Brain microvascular endothelial cell (primary cell): ENCODE results near the gene SLC38A6.

Experiments used
- DNase-seq: peaks from one replicate; pipeline ENCODE4 v3.0.0-alpha.2; 2020
- H3K27ac ChIP-seq: fragments of 250-450 bp; sonication (Bioruptor Pico); 2 replicates; pipeline ENCODE4 v1.5.1; 2020; ENCODE audit warnings: mild to moderate bottlenecking, moderate library complexity
- H3K27me3 ChIP-seq: fragments of 250-450 bp; sonication (Bioruptor Pico); replicated peaks from 2 replicates; pipeline ENCODE4 v1.5.1; 2020; ENCODE audit warnings: mild to moderate bottlenecking
- H3K36me3 ChIP-seq: fragments of 250-450 bp; sonication (Bioruptor Pico); replicated peaks from 2 replicates; pipeline ENCODE4 v1.5.1; 2020; ENCODE audit warnings: mild to moderate bottlenecking
- H3K4me3 ChIP-seq: 2 replicates; pipeline ENCODE4 v1.5.1; 2011; ENCODE audit warnings: low read depth, mild to moderate bottlenecking, control low read depth, low read length, moderate library complexity
- in situ Hi-C: cut with HindIII; loops from 2 replicates; pipeline ENCODE4 v1.10.0; 2017; ENCODE audit warnings: low sequenced_read_pairs, low pct_ligation_motif_present
- TF ChIP-seq, protein P1 (sequence below): IDR thresholded peaks from 2 replicates; pipeline ENCODE4 v1.5.1; 2011; ENCODE audit warnings: low read depth, mild to moderate bottlenecking, moderate library complexity, low read length, control low read depth, inconsistent platforms; ENCODE audit errors: missing control alignments

Gene SLC38A6

DNA sequence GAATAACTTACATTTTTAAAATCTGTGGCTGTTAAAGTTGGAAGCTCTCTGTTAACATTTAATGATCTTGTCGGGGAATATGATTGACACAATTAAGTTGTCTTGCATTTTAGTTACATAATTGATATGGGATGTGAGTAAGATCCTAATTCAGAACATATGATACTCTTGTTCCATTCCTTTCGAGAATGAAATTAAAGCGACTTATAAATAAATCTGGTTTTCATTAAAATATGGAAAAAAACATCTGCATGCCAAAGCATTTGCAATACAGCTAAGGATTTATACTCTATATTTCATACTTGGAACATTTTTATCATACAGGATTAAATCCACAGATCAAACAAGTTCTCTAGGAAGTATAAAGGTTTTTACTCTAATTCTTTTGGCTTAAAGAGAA lies 52.0 kb downstream of the SLC38A6 start:
- no peaks in the 10 kb centered on the region for H3K36me3 ChIP-seq
- H3K4me3 ChIP-seq, result no peak overlapping the region
- H3K27ac ChIP-seq, result no peak overlapping the region
- no peak for DNase-seq
- in situ Hi-C loops, result loop anchor here (25.0 kb wide), 1 partner anchor 396 kb away; the partner anchor contains the start of gene SIX1
- H3K27me3 ChIP-seq, result no peaks in the 10 kb centered on the region
- TF ChIP-seq, protein P1, sequence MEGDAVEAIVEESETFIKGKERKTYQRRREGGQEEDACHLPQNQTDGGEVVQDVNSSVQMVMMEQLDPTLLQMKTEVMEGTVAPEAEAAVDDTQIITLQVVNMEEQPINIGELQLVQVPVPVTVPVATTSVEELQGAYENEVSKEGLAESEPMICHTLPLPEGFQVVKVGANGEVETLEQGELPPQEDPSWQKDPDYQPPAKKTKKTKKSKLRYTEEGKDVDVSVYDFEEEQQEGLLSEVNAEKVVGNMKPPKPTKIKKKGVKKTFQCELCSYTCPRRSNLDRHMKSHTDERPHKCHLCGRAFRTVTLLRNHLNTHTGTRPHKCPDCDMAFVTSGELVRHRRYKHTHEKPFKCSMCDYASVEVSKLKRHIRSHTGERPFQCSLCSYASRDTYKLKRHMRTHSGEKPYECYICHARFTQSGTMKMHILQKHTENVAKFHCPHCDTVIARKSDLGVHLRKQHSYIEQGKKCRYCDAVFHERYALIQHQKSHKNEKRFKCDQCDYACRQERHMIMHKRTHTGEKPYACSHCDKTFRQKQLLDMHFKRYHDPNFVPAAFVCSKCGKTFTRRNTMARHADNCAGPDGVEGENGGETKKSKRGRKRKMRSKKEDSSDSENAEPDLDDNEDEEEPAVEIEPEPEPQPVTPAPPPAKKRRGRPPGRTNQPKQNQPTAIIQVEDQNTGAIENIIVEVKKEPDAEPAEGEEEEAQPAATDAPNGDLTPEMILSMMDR, result no peak

DNA sequence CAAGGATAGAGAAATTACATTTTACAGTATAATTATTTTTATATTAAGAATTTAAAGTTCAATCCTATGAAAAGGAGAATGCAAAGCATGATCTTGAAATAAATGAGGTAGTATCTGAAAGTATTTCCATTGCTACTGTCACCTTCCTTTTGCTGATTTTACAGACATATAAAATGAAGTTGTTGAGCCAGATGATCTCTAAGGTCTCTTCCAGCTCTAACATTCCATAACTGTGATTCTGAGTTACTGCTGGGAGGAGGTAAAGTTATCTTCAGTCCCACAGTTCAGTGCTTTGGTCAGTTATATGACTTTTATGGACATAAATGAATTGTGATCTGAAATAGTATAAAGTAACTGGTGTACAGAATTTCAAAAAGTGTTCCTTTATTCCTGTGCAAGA lies 52.8 kb downstream of the SLC38A6 start:
- TF ChIP-seq, protein P1, result no peak
- no peaks in the 10 kb centered on the region for H3K36me3 ChIP-seq
- in situ Hi-C loops, result loop anchor here (25.0 kb wide), 1 partner anchor 397 kb away; the partner anchor contains the start of gene SIX1
- DNase-seq, result no peak
- no peak overlapping the region for H3K4me3 ChIP-seq
- no peak overlapping the region for H3K27ac ChIP-seq
- H3K27me3 ChIP-seq, result no peaks in the 10 kb centered on the region

DNA sequence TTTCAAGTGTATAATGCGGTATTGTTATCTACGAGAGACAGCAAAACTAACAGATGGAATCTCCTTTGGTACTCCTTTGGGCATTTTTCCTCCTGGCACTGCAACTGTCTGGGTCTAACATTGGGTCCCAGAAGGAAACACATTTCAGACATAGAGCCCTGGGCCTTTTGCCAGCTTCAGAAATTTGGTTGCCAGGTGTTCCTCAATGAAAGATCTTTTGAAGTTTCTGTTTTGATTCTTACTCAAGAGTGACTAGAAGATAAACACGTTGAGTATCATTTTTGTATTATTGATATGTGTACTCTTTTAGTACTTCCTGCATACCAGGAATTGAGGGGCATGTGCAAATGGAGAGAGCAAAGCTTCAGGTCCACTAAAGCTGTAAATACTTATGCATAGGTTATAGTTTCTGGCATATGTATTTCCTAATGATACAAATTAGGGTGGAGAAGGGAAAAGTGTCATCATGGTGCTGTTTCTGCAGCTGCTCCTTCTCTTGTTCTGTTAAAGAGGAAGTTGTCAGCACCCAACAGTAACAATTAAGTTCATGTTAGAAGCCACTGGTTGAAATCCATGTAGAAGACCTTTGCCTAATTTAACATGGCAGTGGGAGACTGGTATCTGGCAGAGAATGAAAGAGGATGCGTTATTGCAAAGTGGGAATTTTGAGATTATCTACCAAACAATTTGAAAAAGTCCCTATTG lies 53.5 kb downstream of the SLC38A6 start:
- no peak for DNase-seq
- H3K27me3 ChIP-seq, result no peaks in the 10 kb centered on the region
- H3K27ac ChIP-seq, result no peak overlapping the region
- in situ Hi-C loops, result loop anchor here (25.0 kb wide), 1 partner anchor 397 kb away; the partner anchor contains the start of gene SIX1
- H3K4me3 ChIP-seq, result no peak overlapping the region
- H3K36me3 ChIP-seq, result no peaks in the 10 kb centered on the region
- TF ChIP-seq, protein P1, result no peak

DNA sequence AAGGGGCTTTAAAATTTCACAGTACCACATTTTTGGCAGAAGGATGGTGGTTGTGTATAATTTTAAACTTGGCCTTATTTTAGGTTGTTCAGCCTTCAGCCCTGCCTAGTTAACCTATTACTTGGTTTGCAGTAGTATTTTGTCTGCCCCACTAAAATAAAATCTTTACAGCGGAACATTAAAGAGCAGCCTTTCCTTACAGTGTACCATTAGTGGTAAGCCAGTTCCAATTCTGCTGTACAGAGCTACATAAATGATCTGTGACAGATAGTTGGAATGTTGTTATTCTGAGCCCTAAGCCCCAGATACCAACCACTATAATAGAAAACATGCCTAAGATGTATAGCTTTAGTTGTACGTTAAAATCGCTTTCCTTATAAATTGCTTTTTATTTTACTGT lies 56.2 kb downstream of the SLC38A6 start:
- TF ChIP-seq, protein P1, result no peak
- no peak overlapping the region for H3K4me3 ChIP-seq
- DNase-seq, result no peak
- no peaks in the 10 kb centered on the region for H3K36me3 ChIP-seq
- no peak overlapping the region for H3K27ac ChIP-seq
- in situ Hi-C loops, result loop anchor here (25.0 kb wide), 1 partner anchor 400 kb away; the partner anchor contains the start of gene SIX1
- no peaks in the 10 kb centered on the region for H3K27me3 ChIP-seq

DNA sequence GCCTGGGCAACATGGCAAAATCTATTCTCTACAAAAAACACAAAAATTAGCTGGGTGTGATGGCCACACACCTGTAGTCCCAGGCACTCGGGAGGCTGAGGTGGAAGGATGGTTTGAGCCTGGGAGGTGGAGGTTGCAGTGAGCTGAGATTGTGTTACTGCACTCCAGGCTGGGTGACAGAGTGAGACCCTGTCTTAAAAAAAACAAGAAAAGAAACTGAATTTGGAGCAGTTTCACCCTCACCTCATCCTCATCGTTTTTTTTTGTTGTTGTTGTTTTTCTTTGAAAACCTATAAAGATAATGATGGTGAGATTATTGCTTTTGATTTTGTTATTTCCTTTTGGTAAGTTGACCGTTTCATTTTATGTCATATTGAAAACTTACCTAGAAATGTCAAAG lies 60.7 kb downstream of the SLC38A6 start:
- in situ Hi-C loops, result loop anchor here (25.0 kb wide), 1 partner anchor 404 kb away; the partner anchor contains the start of gene SIX1
- H3K27me3 ChIP-seq, result no peaks in the 10 kb centered on the region
- DNase-seq, result no peak

More for the DNA sequence above, 60.7 kb downstream of the SLC38A6 start:
- H3K36me3 ChIP-seq, result no peaks in the 10 kb centered on the region
- H3K4me3 ChIP-seq, result no peak overlapping the region
- H3K27ac ChIP-seq, result no peak overlapping the region
- TF ChIP-seq, protein P1, result no peak
